Skeletal muscle satellite cell (primary cell): ENCODE results near the gene HOXC10.

Experiments used
- H3K27me3 ChIP-seq: 2 replicates; pipeline ENCODE4 v1.7.0; 2013; ENCODE audit warnings: low read length; ENCODE audit not compliant: control insufficient read depth, insufficient read depth
- H3K36me3 ChIP-seq: 2 replicates; pipeline ENCODE4 v1.7.0; 2013; ENCODE audit warnings: mild to moderate bottlenecking, control low read depth, low read length; ENCODE audit not compliant: insufficient read depth
- H3K4me1 ChIP-seq: 2 replicates; pipeline ENCODE4 v1.7.0; 2013; ENCODE audit warnings: low read length; ENCODE audit not compliant: control insufficient read depth, insufficient read depth
- H3K4me2 ChIP-seq: 2 replicates; pipeline ENCODE4 v1.7.0; 2013; ENCODE audit warnings: mild to moderate bottlenecking, low read length
- H3K4me3 ChIP-seq: 2 replicates; pipeline ENCODE4 v1.7.0; 2013; ENCODE audit warnings: low read length
- H3K9ac ChIP-seq: 2 replicates; pipeline ENCODE4 v1.7.0; 2013; ENCODE audit warnings: mild to moderate bottlenecking, low read depth, low read length, moderate library complexity
- H3K9me3 ChIP-seq: replicated peaks from 2 replicates; pipeline ENCODE4 v1.7.0; 2013; ENCODE audit warnings: mild to moderate bottlenecking, control low read depth, low read length

The HOXC10 gene

GRCh38 chr12:54005853-54006558, 21.1 kb downstream of the HOXC10 start:
- peaks cover 78% of the 10 kb centered on the region for H3K4me1 ChIP-seq
- peak overlapping the region; percentile 67 for H3K4me3 ChIP-seq
- peak overlapping the region; percentile 95 for H3K4me2 ChIP-seq
- no peaks in the 10 kb centered on the region for H3K27me3 ChIP-seq
- peak overlapping the region; percentile 89 for H3K9ac ChIP-seq
- no peaks in the 10 kb centered on the region for H3K9me3 ChIP-seq
- H3K36me3 ChIP-seq = peaks cover 20% of the 10 kb centered on the region

- H3K4me3 ChIP-seq = peak overlapping the region; percentile 67
- H3K27me3 ChIP-seq = no peaks in the 10 kb centered on the region
These were observed 21.7 kb downstream of the HOXC10 start for GRCh38 chr12:54006559-54007220.

GRCh38 chr12:54007538-54008259, 22.8 kb downstream of the HOXC10 start:
- Histone ChIP-seq H3K27me3 (no peaks in the 10 kb centered on the region), H3K4me1 (peaks cover 75% of the 10 kb centered on the region), H3K9ac (peak overlapping the region; percentile 89), H3K4me3 (peak overlapping the region; percentile 67), H3K36me3 (peaks cover 18% of the 10 kb centered on the region), H3K9me3 (no peaks in the 10 kb centered on the region), H3K4me2 (peak overlapping the region; percentile 95)

More at GRCh38 chr12:54006559-54007220, 21.7 kb downstream of the HOXC10 start:
- Histone ChIP-seq H3K4me2 (peak overlapping the region; percentile 95), H3K9ac (peak overlapping the region; percentile 89), H3K4me1 (peaks cover 76% of the 10 kb centered on the region), H3K9me3 (no peaks in the 10 kb centered on the region), H3K36me3 (peaks cover 22% of the 10 kb centered on the region)

- H3K4me3 ChIP-seq = peak overlapping the region; percentile 67
- H3K4me2 ChIP-seq = peak overlapping the region; percentile 95
- H3K9me3 ChIP-seq = no peaks in the 10 kb centered on the region
- no peaks in the 10 kb centered on the region for H3K27me3 ChIP-seq
- H3K4me1 ChIP-seq = peaks cover 76% of the 10 kb centered on the region
- peak overlapping the region; percentile 89 for H3K9ac ChIP-seq
- H3K36me3 ChIP-seq = peaks cover 15% of the 10 kb centered on the region
These were observed 23.3 kb downstream of the HOXC10 start for GRCh38 chr12:54008260-54008552.

- no peaks in the 10 kb centered on the region for H3K27me3 ChIP-seq
- peak overlapping the region; percentile 87 for H3K4me3 ChIP-seq
- H3K9me3 ChIP-seq = no peaks in the 10 kb centered on the region
- peak overlapping the region; percentile 91 for H3K9ac ChIP-seq
- peaks cover 76% of the 10 kb centered on the region for H3K4me1 ChIP-seq
- H3K4me2 ChIP-seq = peak overlapping the region; percentile 96
- peaks cover 12% of the 10 kb centered on the region for H3K36me3 ChIP-seq
These were observed 24.5 kb downstream of the HOXC10 start for GRCh38 chr12:54009171-54010052.

GRCh38 chr12:54010053-54010971, 25.4 kb downstream of the HOXC10 start:
- H3K27me3 ChIP-seq = no peaks in the 10 kb centered on the region
- H3K4me2 ChIP-seq = peak overlapping the region; percentile 96
- H3K4me1 ChIP-seq = peaks cover 75% of the 10 kb centered on the region
- H3K9ac ChIP-seq = peak overlapping the region; percentile 91
- H3K4me3 ChIP-seq = peak overlapping the region; percentile 87
- peaks cover 4% of the 10 kb centered on the region for H3K36me3 ChIP-seq
- H3K9me3 ChIP-seq = no peaks in the 10 kb centered on the region

GRCh38 chr12:54010972-54011664, 26.2 kb downstream of the HOXC10 start:
- no peaks in the 10 kb centered on the region for H3K27me3 ChIP-seq
- H3K4me3 ChIP-seq = peak overlapping the region; percentile 87
- peak overlapping the region; percentile 91 for H3K9ac ChIP-seq
- peak overlapping the region; percentile 96 for H3K4me2 ChIP-seq
- H3K9me3 ChIP-seq = no peaks in the 10 kb centered on the region
- peaks cover 77% of the 10 kb centered on the region for H3K4me1 ChIP-seq
- peaks cover 2% of the 10 kb centered on the region for H3K36me3 ChIP-seq

GRCh38 chr12:54011665-54012532, 27.0 kb downstream of the HOXC10 start:
- peaks cover 70% of the 10 kb centered on the region for H3K4me1 ChIP-seq
- no peaks in the 10 kb centered on the region for H3K27me3 ChIP-seq

GRCh38 chr12:54012631-54013409, 27.9 kb downstream of the HOXC10 start:
- Histone ChIP-seq H3K27me3 (no peaks in the 10 kb centered on the region), H3K4me3 (peak overlapping the region; percentile 68), H3K9ac (peak overlapping the region; percentile 88), H3K9me3 (no peaks in the 10 kb centered on the region), H3K4me2 (peak overlapping the region; percentile 88), H3K36me3 (peaks cover 2% of the 10 kb centered on the region), H3K4me1 (peaks cover 61% of the 10 kb centered on the region)

More at GRCh38 chr12:54011665-54012532, 27.0 kb downstream of the HOXC10 start:
- Histone ChIP-seq H3K9me3 (no peaks in the 10 kb centered on the region), H3K9ac (peak overlapping the region; percentile 91), H3K4me2 (peak overlapping the region; percentile 96), H3K36me3 (peaks cover 2% of the 10 kb centered on the region), H3K4me3 (peak overlapping the region; percentile 87)
